ENCODE results near the gene NDRG2. TPM values are rescaled to one million over a fixed set of nuclear protein-coding genes. Genes with fewer than 3 reads are reported as not detected.

NDRG2 gene
- total RNA-seq, 1 experiment from 2014 or later: 8.0 TPM

DNA sequence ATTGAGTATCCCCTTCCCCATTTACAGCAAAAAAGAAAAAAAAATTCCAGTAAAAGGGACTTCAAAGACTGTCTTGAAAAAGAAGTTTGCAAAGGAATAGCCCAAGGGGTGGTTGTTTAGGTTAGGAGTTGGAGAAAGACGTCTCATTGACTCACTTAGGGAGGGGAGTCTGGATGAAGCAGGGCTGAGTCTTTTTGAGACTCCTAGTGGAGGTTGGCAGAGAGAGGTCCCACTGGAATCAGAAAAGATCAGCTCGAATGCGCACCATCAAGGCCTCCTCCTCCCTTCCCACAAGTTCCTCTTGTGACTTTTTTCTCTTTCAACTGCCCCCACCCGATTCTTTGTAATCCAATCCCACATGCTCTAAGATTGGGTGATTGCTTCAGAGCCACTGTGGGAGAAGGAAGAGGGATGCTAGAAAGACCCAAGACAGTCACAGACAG is 47.2 kb upstream of the NDRG2 start:
- H3K27ac ChIP-seq (ENCODE audit: low read depth, low read length, poor library complexity, severe bottlenecking): peak overlapping the region; percentile 90
- TSS peak; percentile 59 for BruUV-seq (replicated peaks)
- ChIA-PET CTCF (interaction anchor here (0.8 to 2.5 kb wide), 8 partner anchors 16 to 57 kb away, joined by 3 to 29 read pairs (median 15); no protein-coding TSS in a partner anchor), POLR2A (ENCODE audit: low non-redundant PET) (interaction anchor here (0.5 to 1.6 kb wide), 5 partner anchors 18 to 312 kb away, joined by 5 to 15 read pairs (median 8); no protein-coding TSS in a partner anchor)
- intact Hi-C loops (cut with micrococcal nuclease; ENCODE audit: unreplicated experiment): no loop called here
- peak; percentile 74 for DNase-seq (ENCODE audit: low spot score)
- H3K27me3 ChIP-seq (replicated peaks; ENCODE audit: insufficient read depth, low read depth, low read length, poor library complexity): no peaks in the 10 kb centered on the region
- TF ChIP-seq CTCF (conservative IDR thresholded peaks at IDR 0.05; ENCODE audit: low read depth, low read length): no peak
- TF ChIP-seq EZH2 (IDR thresholded peaks at IDR 0.05; ENCODE audit: borderline replicate concordance, low read depth, low read length, poor library complexity, severe bottlenecking): no peak
- H3K9me3 ChIP-seq (ENCODE audit: low read depth, low read length, poor library complexity, severe bottlenecking): no peaks in the 10 kb centered on the region
- H3K36me3 ChIP-seq (ENCODE audit: insufficient read depth, low read length, poor library complexity, severe bottlenecking): peaks cover 40% of the 10 kb centered on the region
- peaks cover 27% of the 10 kb centered on the region for H3K4me1 ChIP-seq (ENCODE audit: insufficient read depth, low read length, poor library complexity, severe bottlenecking)
- peak overlapping the region; percentile 98 for H3K4me3 ChIP-seq (ENCODE audit: low read depth, low read length, poor library complexity, severe bottlenecking)

DNA sequence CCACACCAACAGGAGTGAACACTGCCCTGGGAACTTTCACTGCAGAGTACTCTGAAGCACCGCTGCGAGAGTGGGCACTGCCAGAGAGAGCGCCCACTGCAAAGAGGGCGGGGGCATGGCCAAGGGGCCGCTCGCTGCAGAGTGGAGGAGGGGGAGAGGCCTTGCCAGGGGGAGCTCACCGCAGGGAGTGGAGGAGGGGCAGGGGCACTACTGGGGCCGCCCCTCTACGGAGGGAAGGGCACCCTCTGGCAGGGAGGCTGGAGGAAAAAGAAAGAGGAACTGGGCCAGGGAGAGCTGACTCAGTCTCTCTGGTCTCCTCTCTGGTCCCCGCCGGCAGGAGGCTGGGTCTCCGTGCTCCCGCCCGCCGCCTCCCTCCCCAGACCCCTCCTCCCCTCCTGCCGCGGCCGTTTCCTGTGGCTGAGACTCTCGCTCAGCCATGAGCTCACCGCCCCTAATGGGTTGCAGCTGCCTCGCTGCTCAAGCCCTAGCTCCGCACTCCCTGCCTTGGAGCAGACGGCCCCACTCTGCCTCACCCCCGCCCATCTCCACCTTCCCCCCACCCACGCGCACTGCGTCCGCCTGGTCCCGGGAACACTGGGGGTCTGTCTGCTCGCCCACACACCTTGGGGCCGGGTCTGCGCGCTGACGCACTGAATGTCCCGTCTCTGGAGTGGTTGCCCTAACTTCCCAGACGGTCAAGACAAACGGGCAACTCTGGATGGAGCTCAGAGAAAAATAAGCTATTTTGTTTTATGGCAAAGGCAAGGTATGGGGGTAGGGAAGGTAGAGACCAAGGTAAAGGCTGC is 46.6 kb upstream of the NDRG2 start:
- H3K9me3 ChIP-seq (ENCODE audit: low read depth, low read length, poor library complexity, severe bottlenecking): no peaks in the 10 kb centered on the region
- peak overlapping the region; percentile 90 for H3K27ac ChIP-seq (ENCODE audit: low read depth, low read length, poor library complexity, severe bottlenecking)
- DNase-seq (ENCODE audit: low spot score): peak; percentile 98
- intact Hi-C loops (cut with micrococcal nuclease; ENCODE audit: unreplicated experiment): loop anchor here (1.0 kb wide), 2 partner anchors 16 to 33 kb away; no protein-coding TSS in a partner anchor
- POLR2A ChIA-PET (ENCODE audit: low non-redundant PET): interaction anchor here (0.5 to 1.6 kb wide), 6 partner anchors 19 to 313 kb away, joined by 5 to 15 read pairs (median 7); no protein-coding TSS in a partner anchor
- H3K4me1 ChIP-seq (ENCODE audit: insufficient read depth, low read length, poor library complexity, severe bottlenecking): peaks cover 27% of the 10 kb centered on the region
- no peaks in the 10 kb centered on the region for H3K27me3 ChIP-seq (replicated peaks; ENCODE audit: insufficient read depth, low read depth, low read length, poor library complexity)
- no TSS peak for BruUV-seq (replicated peaks)
- TF ChIP-seq CTCF (conservative IDR thresholded peaks at IDR 0.05; ENCODE audit: low read depth, low read length) (no peak), EZH2 (IDR thresholded peaks at IDR 0.05; ENCODE audit: borderline replicate concordance, low read depth, low read length, poor library complexity, severe bottlenecking) (no peak)
- H3K4me3 ChIP-seq (ENCODE audit: low read depth, low read length, poor library complexity, severe bottlenecking): peak overlapping the region; percentile 98
- peaks cover 34% of the 10 kb centered on the region for H3K36me3 ChIP-seq (ENCODE audit: insufficient read depth, low read length, poor library complexity, severe bottlenecking)
- CTCF ChIA-PET: interaction anchor here (0.5 to 2.5 kb wide), 10 partner anchors 16 to 56 kb away, joined by 3 to 29 read pairs (median 12); no protein-coding TSS in a partner anchor

- Histone ChIP-seq H3K27ac (ENCODE audit: low read depth, low read length, poor library complexity, severe bottlenecking) (peak overlapping the region; percentile 90), H3K4me1 (ENCODE audit: insufficient read depth, low read length, poor library complexity, severe bottlenecking) (peaks cover 27% of the 10 kb centered on the region), H3K27me3 (replicated peaks; ENCODE audit: insufficient read depth, low read depth, low read length, poor library complexity) (no peaks in the 10 kb centered on the region), H3K9me3 (ENCODE audit: low read depth, low read length, poor library complexity, severe bottlenecking) (no peaks in the 10 kb centered on the region), H3K36me3 (ENCODE audit: insufficient read depth, low read length, poor library complexity, severe bottlenecking) (peaks cover 27% of the 10 kb centered on the region), H3K4me3 (ENCODE audit: low read depth, low read length, poor library complexity, severe bottlenecking) (peak overlapping the region; percentile 98)
- TF ChIP-seq CTCF (conservative IDR thresholded peaks at IDR 0.05; ENCODE audit: low read depth, low read length) (no peak), EZH2 (IDR thresholded peaks at IDR 0.05; ENCODE audit: borderline replicate concordance, low read depth, low read length, poor library complexity, severe bottlenecking) (no peak)
- ChIA-PET POLR2A (ENCODE audit: low non-redundant PET) (interaction anchor here (0.6 to 1.6 kb wide), 3 partner anchors 24 to 314 kb away, joined by 5 to 15 read pairs (median 5); no protein-coding TSS in a partner anchor), CTCF (interaction anchor here (0.6 to 2.5 kb wide), 10 partner anchors 17 to 56 kb away, joined by 3 to 29 read pairs (median 8); no protein-coding TSS in a partner anchor)
- no TSS peak for BruUV-seq (replicated peaks)
- DNase-seq (ENCODE audit: low spot score): no peak
- intact Hi-C loops (cut with micrococcal nuclease; ENCODE audit: unreplicated experiment): loop anchor here (1.0 kb wide), 2 partner anchors 17 to 34 kb away; no protein-coding TSS in a partner anchor
Observed at GRCh38 chr14:21070610-21071224, 45.9 kb upstream of the NDRG2 start.
